LNCaP clone FGC (cell line): ENCODE data around the gene ITGA11.

Source experiments
- DNase-seq: peaks from one replicate; pipeline ENCODE4 v3.0.0-alpha.2; 2011; ENCODE audit warnings: low read depth
- H3K4me3 ChIP-seq: 2 replicates; pipeline ENCODE4 v1.5.1; 2011; ENCODE audit warnings: mild to moderate bottlenecking, low read depth, low read length, control low read depth
- CTCF ChIP-seq: IDR thresholded peaks from 2 replicates; pipeline ENCODE4 v1.5.1; 2012; ENCODE audit warnings: mild to moderate bottlenecking; ENCODE audit not compliant: control insufficient read depth, insufficient read depth; ENCODE audit errors: extremely low read depth

ITGA11 gene

GRCh38 chr15:68286256-68286655 is 145.7 kb downstream of the ITGA11 start:
- TF ChIP-seq CTCF = no peak
- no peak for DNase-seq
- no peak overlapping the region for H3K4me3 ChIP-seq

DNA sequence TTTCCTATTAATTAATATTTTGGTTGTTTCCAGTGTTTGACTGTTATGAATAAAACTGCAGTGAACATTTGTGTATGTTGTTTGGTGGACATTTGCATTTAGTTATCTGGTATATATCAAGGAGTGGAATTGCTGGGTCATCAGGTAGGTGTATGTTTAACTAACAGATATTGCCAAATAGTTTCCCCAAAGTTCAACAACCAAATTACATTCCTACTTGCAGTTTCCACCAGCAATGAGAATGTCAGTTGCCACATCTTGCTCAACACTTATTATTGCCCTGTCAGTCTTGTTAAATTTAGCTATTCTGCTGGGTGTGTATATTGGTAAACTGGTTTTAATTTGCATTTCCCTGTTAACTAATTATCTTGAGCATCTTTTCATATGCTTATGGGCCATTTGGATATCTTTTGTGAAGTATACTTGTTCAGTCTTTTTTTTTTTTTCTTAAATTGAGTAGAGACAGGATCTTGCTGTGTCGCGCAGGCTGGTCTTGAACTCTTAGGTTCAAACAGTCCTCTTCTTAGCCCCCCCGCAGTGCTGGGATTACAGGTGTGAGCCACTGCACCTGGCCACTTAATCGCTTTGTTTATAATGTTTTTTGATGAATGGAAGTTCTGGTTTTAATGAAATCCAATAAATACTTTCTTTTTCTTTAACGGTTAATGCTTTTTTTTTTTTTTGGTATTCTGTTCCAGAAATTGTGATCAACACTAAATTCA is 146.5 kb downstream of the ITGA11 start:
- H3K4me3 ChIP-seq = no peak overlapping the region
- no peak for TF ChIP-seq CTCF
- DNase-seq = no peak

DNA sequence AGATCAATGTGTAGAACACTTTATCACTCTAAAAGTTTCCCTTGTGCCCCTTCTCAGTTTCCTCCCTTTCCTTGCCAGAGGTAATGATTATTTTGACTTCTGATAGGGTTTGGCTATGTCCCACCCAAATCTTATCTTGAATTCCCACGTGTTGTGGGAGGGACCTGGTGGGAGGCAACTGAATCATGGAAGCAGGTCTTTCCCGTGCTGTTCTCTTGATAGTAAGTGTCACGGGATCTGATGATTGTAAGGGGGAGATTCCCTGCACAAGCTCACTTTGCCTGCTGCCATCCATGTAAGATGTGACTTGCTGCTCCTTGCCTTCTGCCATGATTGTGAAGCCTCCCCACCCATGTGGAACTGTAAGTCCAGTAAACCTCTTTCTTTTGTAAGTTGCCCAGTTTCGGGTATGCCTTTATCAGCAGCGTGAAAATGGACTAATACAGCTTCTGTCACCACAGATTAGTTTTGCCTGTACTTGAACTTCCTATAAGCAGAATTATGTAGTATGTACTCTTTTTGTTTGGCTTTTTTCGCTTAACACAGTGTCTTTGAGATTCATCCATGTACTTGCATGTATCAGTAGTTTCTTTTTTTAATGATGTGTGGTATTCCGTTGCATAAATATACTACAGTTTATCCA is 147.2 kb downstream of the ITGA11 start:
- DNase-seq = no peak
- TF ChIP-seq CTCF = no peak
- H3K4me3 ChIP-seq = no peak overlapping the region

- no peak overlapping the region for H3K4me3 ChIP-seq
- no peak for DNase-seq
- no peak for TF ChIP-seq CTCF
Observed at GRCh38 chr15:68283401-68283800, 148.6 kb downstream of the ITGA11 start.

- H3K4me3 ChIP-seq = no peak overlapping the region
- TF ChIP-seq CTCF = no peak
Observed at GRCh38 chr15:68281008-68281407, 151.0 kb downstream of the ITGA11 start.

GRCh38 chr15:68279779-68280753 is 151.9 kb downstream of the ITGA11 start:
- peak overlapping the region; percentile 89 for H3K4me3 ChIP-seq
- TF ChIP-seq CTCF = no peak
- no peak for DNase-seq

More at GRCh38 chr15:68281008-68281407, 151.0 kb downstream of the ITGA11 start:
- DNase-seq = no peak
